Caco-2 (cell line): ENCODE results near the gene IL17C. TPM values are rescaled to one million over a fixed set of nuclear protein-coding genes. Genes with fewer than 3 reads are reported as not detected.
"Not testable (repeated sequence)": the region's sequence is repeated elsewhere in the genome, so short reads cannot be mapped to it uniquely, and the experiment has no call there.

Experiments
- BruUV-seq: library from RNA; stranded (reverse); fragments of 400-500 nt; replicated peaks from 2 replicates; lab custom pipeline; 2021; lab: Mats Ljungman, UMichigan
- CTCF ChIA-PET: fragments of 300-600 bp; sonication (Branson Sonifier 250); formaldehyde crosslinking; loops from one replicate; lab custom pipeline; 2022; ENCODE audit warnings: antibody characterized with exemption; lab: Charles Lee
- POLR2A ChIA-PET: fragments of 300-600 bp; sonication (Branson Sonifier 250); formaldehyde crosslinking; loops from one replicate; lab custom pipeline; 2022; ENCODE audit warnings: antibody characterized with exemption; lab: Charles Lee
- DNase-seq, 2 experiments: peaks; one replicate each; pipeline versions ENCODE4 v3.0.0 to v3.0.0-alpha.2; 2020 to 2022
- H3K27me3 ChIP-seq: replicated peaks from 2 replicates; pipeline ENCODE4 v1.6.0; 2011; ENCODE audit warnings: low read length; ENCODE audit not compliant: control insufficient read depth, insufficient read depth
- H3K36me3 ChIP-seq: 2 replicates; pipeline ENCODE4 v1.5.1; 2011; ENCODE audit warnings: low read length; ENCODE audit not compliant: control insufficient read depth, insufficient read depth
- H3K4me1 ChIP-seq: fragments of 250-450 bp; sonication (Bioruptor Pico); 2 replicates; pipeline ENCODE4 v1.5.1; 2020; ENCODE audit warnings: mild to moderate bottlenecking
- H3K4me3 ChIP-seq: 2 replicates; pipeline ENCODE4 v1.5.1; 2011; ENCODE audit warnings: low read depth, mild to moderate bottlenecking, control low read depth, low read length
- H3K9me3 ChIP-seq: fragments of 250-450 bp; sonication (Bioruptor Pico); 2 replicates; pipeline ENCODE4 v1.5.1; 2020; ENCODE audit warnings: mild to moderate bottlenecking, moderate library complexity
- H3K27ac Mint-ChIP-seq: one replicate; pipeline ENCODE4 v1.8.0; 2022; ENCODE audit warnings: mixed read lengths; ENCODE audit not compliant: unreplicated experiment
- H3K27me3 Mint-ChIP-seq: one replicate; pipeline ENCODE4 v1.8.0; 2022; ENCODE audit warnings: mixed read lengths; ENCODE audit not compliant: insufficient read depth, unreplicated experiment
- H3K36me3 Mint-ChIP-seq: one replicate; pipeline ENCODE4 v1.8.0; 2022; ENCODE audit warnings: mild to moderate bottlenecking, mixed read lengths; ENCODE audit not compliant: insufficient read depth, unreplicated experiment
- H3K4me1 Mint-ChIP-seq: one replicate; pipeline ENCODE4 v1.8.0; 2022; ENCODE audit warnings: low read depth, mixed read lengths; ENCODE audit not compliant: unreplicated experiment
- H3K4me3 Mint-ChIP-seq: one replicate; pipeline ENCODE4 v1.8.0; 2022; ENCODE audit warnings: mild to moderate bottlenecking, moderate library complexity, mixed read lengths; ENCODE audit not compliant: unreplicated experiment
- H3K9me3 Mint-ChIP-seq: one replicate; pipeline ENCODE4 v1.8.0; 2022; ENCODE audit warnings: mixed read lengths; ENCODE audit not compliant: unreplicated experiment
- intact Hi-C: fragments of 100-400 bp; cut with micrococcal nuclease; formaldehyde crosslinking; loops from one replicate; pipeline ENCODE4 v1.10.0; 2022; ENCODE audit not compliant: unreplicated experiment
- total RNA-seq: library from RNA; stranded (reverse); gene quantifications from 2 replicates; pipeline ENCODE4 v1.2.3, GENCODE V29; 2022
- TF ChIP-seq, protein P1 (sequence below), 2 experiments: fragments of 200-600 bp in 1 of 2; IDR thresholded peaks; 1 replicate in 1 of 2; 2 replicates in 1 of 2; pipeline versions ENCODE4 v1.5.1 to v1.8.0; 2011 to 2022; ENCODE audit warnings: antibody characterized with exemption in 1 of 2, control low read depth in 1 of 2, inconsistent platforms in 1 of 2, low read depth in 1 of 2, low read length in 1 of 2, mild to moderate bottlenecking in 1 of 2, moderate library complexity in 1 of 2; ENCODE audit not compliant: insufficient read depth in 1 of 2, severe bottlenecking in 1 of 2, unreplicated experiment in 1 of 2

The IL17C gene
- total RNA-seq, 1 experiment from 2014 or later, result not detected

- no peaks in the 10 kb centered on the region for H3K9me3 Mint-ChIP-seq
- H3K4me1 Mint-ChIP-seq, result peaks cover 5% of the 10 kb centered on the region
- CTCF ChIA-PET, result interaction anchor here (0.6 kb wide), 1 partner anchor 130 kb away, joined by 3 read pairs; no protein-coding TSS in a partner anchor
- H3K36me3 ChIP-seq, result no peaks in the 10 kb centered on the region; the same call in 1 of the 2 replicates
- no TSS peak for BruUV-seq
- DNase-seq, result no peak
- H3K27me3 ChIP-seq, result no peaks in the 10 kb centered on the region
- H3K4me3 Mint-ChIP-seq, result peak overlapping the region; percentile 13
- no peak overlapping the region for H3K27ac Mint-ChIP-seq
- POLR2A ChIA-PET, result no interaction called here
- H3K9me3 ChIP-seq, result no peaks in the 10 kb centered on the region
- TF ChIP-seq, protein P1, sequence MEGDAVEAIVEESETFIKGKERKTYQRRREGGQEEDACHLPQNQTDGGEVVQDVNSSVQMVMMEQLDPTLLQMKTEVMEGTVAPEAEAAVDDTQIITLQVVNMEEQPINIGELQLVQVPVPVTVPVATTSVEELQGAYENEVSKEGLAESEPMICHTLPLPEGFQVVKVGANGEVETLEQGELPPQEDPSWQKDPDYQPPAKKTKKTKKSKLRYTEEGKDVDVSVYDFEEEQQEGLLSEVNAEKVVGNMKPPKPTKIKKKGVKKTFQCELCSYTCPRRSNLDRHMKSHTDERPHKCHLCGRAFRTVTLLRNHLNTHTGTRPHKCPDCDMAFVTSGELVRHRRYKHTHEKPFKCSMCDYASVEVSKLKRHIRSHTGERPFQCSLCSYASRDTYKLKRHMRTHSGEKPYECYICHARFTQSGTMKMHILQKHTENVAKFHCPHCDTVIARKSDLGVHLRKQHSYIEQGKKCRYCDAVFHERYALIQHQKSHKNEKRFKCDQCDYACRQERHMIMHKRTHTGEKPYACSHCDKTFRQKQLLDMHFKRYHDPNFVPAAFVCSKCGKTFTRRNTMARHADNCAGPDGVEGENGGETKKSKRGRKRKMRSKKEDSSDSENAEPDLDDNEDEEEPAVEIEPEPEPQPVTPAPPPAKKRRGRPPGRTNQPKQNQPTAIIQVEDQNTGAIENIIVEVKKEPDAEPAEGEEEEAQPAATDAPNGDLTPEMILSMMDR (IDR thresholded peaks at IDR 0.05; ENCODE audit: insufficient read depth in 1 of 2, low read depth in 1 of 2, low read length in 1 of 2, severe bottlenecking in 1 of 2, unreplicated experiment in 1 of 2), result no peak
- peaks cover 8% of the 10 kb centered on the region for H3K4me1 ChIP-seq
- no peaks in the 10 kb centered on the region for H3K27me3 Mint-ChIP-seq
- intact Hi-C loops, result no loop called here
- no peak overlapping the region for H3K4me3 ChIP-seq
- H3K36me3 Mint-ChIP-seq, result peaks cover 29% of the 10 kb centered on the region
Measured at GRCh38 chr16:88665148-88665547, 26.8 kb downstream of the IL17C start.

DNA sequence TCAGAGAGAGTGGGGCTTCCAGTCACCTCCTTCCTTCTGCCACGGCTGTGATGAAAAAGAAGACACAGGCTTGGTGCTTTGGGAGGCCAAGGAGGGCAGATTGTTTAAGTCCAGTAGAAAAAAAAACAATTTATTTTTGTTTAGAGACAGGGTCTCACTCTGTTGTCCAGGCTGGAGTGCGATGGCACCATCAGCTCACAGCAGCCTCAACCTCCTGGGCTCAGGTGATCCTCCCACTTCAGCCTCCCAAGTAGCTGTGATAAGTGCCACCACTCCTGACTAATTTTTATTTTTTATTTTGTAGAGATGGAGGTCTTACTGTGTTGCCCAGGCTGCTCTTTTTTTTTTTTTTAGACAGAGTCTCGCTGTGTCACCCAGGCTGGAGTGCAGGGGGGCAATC, 27.2 kb downstream of the IL17C start:
- TF ChIP-seq, protein P1 (IDR thresholded peaks at IDR 0.05; ENCODE audit: insufficient read depth in 1 of 2, low read depth in 1 of 2, low read length in 1 of 2, severe bottlenecking in 1 of 2, unreplicated experiment in 1 of 2), result no peak
- H3K27me3 ChIP-seq, result no peaks in the 10 kb centered on the region
- intact Hi-C loops, result no loop called here
- CTCF ChIA-PET, result no interaction called here
- H3K9me3 Mint-ChIP-seq, result no peaks in the 10 kb centered on the region
- H3K4me3 ChIP-seq, result no peak overlapping the region
- no peak overlapping the region for H3K27ac Mint-ChIP-seq
- POLR2A ChIA-PET, result no interaction called here
- H3K4me1 Mint-ChIP-seq, result peaks cover 5% of the 10 kb centered on the region
- BruUV-seq, result no TSS peak
- no peaks in the 10 kb centered on the region; the same call in 1 of the 2 replicates for H3K36me3 ChIP-seq
- DNase-seq, result no peak
- no peaks in the 10 kb centered on the region for H3K27me3 Mint-ChIP-seq
- H3K4me3 Mint-ChIP-seq, result no peak overlapping the region
- peaks cover 5% of the 10 kb centered on the region; the same call in 1 of the 2 replicates for H3K4me1 ChIP-seq
- H3K36me3 Mint-ChIP-seq, result peaks cover 29% of the 10 kb centered on the region
- H3K9me3 ChIP-seq, result no peaks in the 10 kb centered on the region

DNA sequence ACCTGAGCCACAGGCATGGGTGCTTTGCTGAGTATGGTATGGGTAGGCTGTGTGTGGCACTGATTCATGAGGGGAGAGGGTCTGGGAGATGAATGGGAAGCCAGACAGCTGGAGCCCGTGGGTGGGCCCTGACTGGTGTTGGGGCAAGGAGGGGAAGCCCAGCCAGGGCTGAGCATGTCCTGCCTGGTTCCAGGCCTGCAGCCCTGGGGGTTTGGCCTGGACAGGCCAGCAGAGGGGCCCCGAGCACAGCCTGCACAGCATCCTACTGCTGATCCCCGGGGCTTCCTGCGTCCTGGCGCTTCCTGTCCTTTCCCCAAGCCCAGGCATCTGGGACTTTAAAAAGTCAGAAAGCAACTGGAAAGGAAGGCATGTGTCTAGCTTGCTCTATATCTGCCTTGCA, 29.1 kb downstream of the IL17C start:
- CTCF ChIA-PET, result interaction anchor here (0.7 kb wide), 1 partner anchor 510 kb away, joined by 3 read pairs; no protein-coding TSS in a partner anchor
- BruUV-seq, result no TSS peak
- Mint-ChIP-seq H3K36me3 (peaks cover 29% of the 10 kb centered on the region), H3K4me3 (peak overlapping the region; percentile 6), H3K27me3 (no peaks in the 10 kb centered on the region), H3K27ac (peak overlapping the region; percentile 27), H3K4me1 (no peaks in the 10 kb centered on the region), H3K9me3 (no peaks in the 10 kb centered on the region)
- POLR2A ChIA-PET, result no interaction called here
- intact Hi-C loops, result no loop called here
- Histone ChIP-seq H3K9me3 (no peaks in the 10 kb centered on the region), H3K27me3 (no peaks in the 10 kb centered on the region), H3K4me1 (no peaks in the 10 kb centered on the region), H3K4me3 (no peak overlapping the region), H3K36me3 (no peaks in the 10 kb centered on the region; the same call in 1 of the 2 replicates)
- TF ChIP-seq, protein P1 (IDR thresholded peaks at IDR 0.05; ENCODE audit: insufficient read depth in 1 of 2, low read depth in 1 of 2, low read length in 1 of 2, severe bottlenecking in 1 of 2, unreplicated experiment in 1 of 2), result no peak
- DNase-seq, result no peak

DNA sequence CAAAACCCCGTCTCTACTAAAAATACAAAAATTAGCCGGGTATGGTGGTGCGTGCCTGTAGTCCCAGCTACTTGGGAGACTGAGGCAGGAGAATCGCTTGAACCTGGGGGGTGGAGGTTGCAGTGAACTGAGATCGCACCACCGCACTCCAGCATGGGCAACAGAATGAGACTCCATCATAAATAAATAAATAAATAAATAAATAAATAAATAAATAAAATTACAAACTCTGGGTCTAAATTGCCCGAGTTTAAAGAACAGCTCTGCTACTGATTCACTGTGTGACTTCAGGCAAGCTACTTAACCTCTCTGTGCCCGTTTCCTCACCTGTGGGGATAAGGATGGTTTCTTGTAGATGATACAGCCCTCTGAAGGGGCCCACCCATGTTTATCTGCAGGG, 31.1 kb downstream of the IL17C start:
- POLR2A ChIA-PET, result not testable (repeated sequence)

More for the DNA sequence above, 31.1 kb downstream of the IL17C start:
- CTCF ChIA-PET, result interaction anchor here (0.8 kb wide), 1 partner anchor 68 kb away, joined by 3 read pairs; no protein-coding TSS in a partner anchor
- H3K27ac Mint-ChIP-seq, intact Hi-C loops, H3K27me3 ChIP-seq, H3K4me1 Mint-ChIP-seq, DNase-seq, H3K36me3 ChIP-seq, H3K27me3 Mint-ChIP-seq, H3K4me1 ChIP-seq, H3K9me3 Mint-ChIP-seq, H3K9me3 ChIP-seq, H3K4me3 ChIP-seq, H3K4me3 Mint-ChIP-seq, BruUV-seq: not testable (repeated sequence)
- peaks cover 21% of the 10 kb centered on the region for H3K36me3 Mint-ChIP-seq
